ENCODE measurements around the gene STK16.

GRCh38 chr2:219234331-219234730, 10.9 kb upstream of the STK16 start:
- TF ChIP-seq POLR2A (IDR thresholded peaks at IDR 0.05) (no peak), CTCF (IDR thresholded peaks at IDR 0.05) (no peak)

Data from stomach (tissue), 4 donors.